HEK293T (cell line): Measurements from ENCODE around the gene MT3.
"Not testable (repeated sequence)": the region's sequence is repeated elsewhere in the genome, so short reads cannot be mapped to it uniquely, and the experiment has no call there.

Source experiments
- CTCF ChIA-PET: fragments of 350-600 bp; formaldehyde crosslinking; extraction: SDS; loops from one replicate; lab custom pipeline; 2021; ENCODE audit warnings: antibody characterized with exemption, inconsistent platforms; lab: Yijun Ruan, JAX
- POLR2A ChIA-PET: fragments of 350-600 bp; formaldehyde crosslinking; extraction: SDS; loops from one replicate; lab custom pipeline; 2020; ENCODE audit warnings: antibody characterized with exemption, inconsistent platforms; lab: Yijun Ruan, JAX
- DNase-seq: peaks from one replicate; pipeline ENCODE4 v3.0.0; 2012; ENCODE audit warnings: mixed read lengths; ENCODE audit errors: extremely low spot score
- ARNT ChIP-seq: fragments of 450-650 bp; IDR thresholded peaks from 2 replicates; pipeline ENCODE4 v1.6.1; 2017; ENCODE audit warnings: mild to moderate bottlenecking
- BHLHE40 ChIP-seq: fragments of 450-650 bp; IDR thresholded peaks from 2 replicates; pipeline ENCODE4 v1.6.1; 2016; ENCODE audit warnings: mild to moderate bottlenecking, moderate library complexity, borderline replicate concordance
- CTBP1 ChIP-seq: fragments of 450-650 bp; IDR thresholded peaks from 2 replicates; pipeline ENCODE4 v1.6.1; 2016; ENCODE audit warnings: borderline replicate concordance
- FOXA1 ChIP-seq: fragments of 450-650 bp; IDR thresholded peaks from 2 replicates; pipeline ENCODE4 v1.6.1; 2016; ENCODE audit warnings: mild to moderate bottlenecking
- FOXK2 ChIP-seq: fragments of 450-650 bp; IDR thresholded peaks from 2 replicates; pipeline ENCODE4 v1.6.1; 2016; ENCODE audit warnings: mild to moderate bottlenecking
- FOXM1 ChIP-seq: fragments of 450-650 bp; IDR thresholded peaks from 2 replicates; pipeline ENCODE4 v1.6.1; 2017; ENCODE audit warnings: mild to moderate bottlenecking, borderline replicate concordance
- HDGF ChIP-seq: fragments of 450-650 bp; IDR thresholded peaks from 2 replicates; pipeline ENCODE4 v1.6.1; 2017; ENCODE audit warnings: antibody characterized with exemption, borderline replicate concordance
- L3MBTL2 ChIP-seq: fragments of 450-650 bp; conservative IDR thresholded peaks from 2 replicates; pipeline ENCODE4 v1.6.1; 2016; ENCODE audit warnings: mild to moderate bottlenecking
- LEF1 ChIP-seq: fragments of 450-650 bp; IDR thresholded peaks from 2 replicates; pipeline ENCODE4 v1.6.1; 2017; ENCODE audit warnings: mild to moderate bottlenecking, borderline replicate concordance
- NFRKB ChIP-seq: fragments of 450-650 bp; IDR thresholded peaks from 2 replicates; pipeline ENCODE4 v1.6.1; 2016; ENCODE audit warnings: mild to moderate bottlenecking, moderate library complexity
- SP1 ChIP-seq: fragments of 450-650 bp; IDR thresholded peaks from 2 replicates; pipeline ENCODE4 v1.6.1; 2017
- TARDBP ChIP-seq: fragments of 450-650 bp; IDR thresholded peaks from 2 replicates; pipeline ENCODE4 v1.6.1; 2016
- ZNF384 ChIP-seq: fragments of 450-650 bp; IDR thresholded peaks from 2 replicates; pipeline ENCODE4 v1.6.1; 2016
- TF ChIP-seq, protein P1 (sequence below): fragments of 450-650 bp; IDR thresholded peaks from 2 replicates; pipeline ENCODE4 v1.6.1; 2016

Gene MT3

DNA sequence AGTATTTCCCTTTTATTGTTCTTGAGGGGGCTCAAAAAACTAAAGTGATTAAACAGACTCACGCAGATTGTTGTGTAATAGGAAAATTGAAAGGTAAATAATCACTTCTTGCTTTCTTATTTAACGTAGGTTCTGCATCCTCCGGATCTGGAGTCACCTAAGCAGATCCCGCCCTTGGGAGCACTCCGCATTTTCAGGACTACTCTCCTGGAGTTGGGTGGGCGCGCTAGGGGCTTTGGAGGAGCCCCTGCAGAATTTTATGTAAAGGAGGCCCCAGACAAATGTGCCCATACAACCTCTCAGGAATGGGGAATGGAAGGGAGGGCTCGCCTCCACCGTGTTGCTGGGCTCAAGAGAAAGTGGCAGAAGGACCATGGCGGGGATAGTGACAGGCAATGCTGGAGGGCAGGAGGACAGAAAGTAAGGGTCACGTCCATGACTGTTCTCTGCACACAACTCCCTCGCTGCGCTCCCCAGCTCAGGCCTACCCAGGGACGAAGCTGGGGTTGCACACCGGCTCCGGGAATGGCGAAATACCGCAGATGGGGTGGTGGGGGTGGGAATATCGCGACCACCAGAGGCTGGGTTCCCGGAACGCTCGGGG lies 27.4 kb downstream of the MT3 start:
- POLR2A ChIA-PET, result no interaction called here
- CTCF ChIA-PET, result no interaction called here
- TF ChIP-seq LEF1 (no peak), CTBP1 (no peak), HDGF (no peak), L3MBTL2 (no peak), FOXK2 (no peak), ARNT (no peak)
- TF ChIP-seq, protein P1, sequence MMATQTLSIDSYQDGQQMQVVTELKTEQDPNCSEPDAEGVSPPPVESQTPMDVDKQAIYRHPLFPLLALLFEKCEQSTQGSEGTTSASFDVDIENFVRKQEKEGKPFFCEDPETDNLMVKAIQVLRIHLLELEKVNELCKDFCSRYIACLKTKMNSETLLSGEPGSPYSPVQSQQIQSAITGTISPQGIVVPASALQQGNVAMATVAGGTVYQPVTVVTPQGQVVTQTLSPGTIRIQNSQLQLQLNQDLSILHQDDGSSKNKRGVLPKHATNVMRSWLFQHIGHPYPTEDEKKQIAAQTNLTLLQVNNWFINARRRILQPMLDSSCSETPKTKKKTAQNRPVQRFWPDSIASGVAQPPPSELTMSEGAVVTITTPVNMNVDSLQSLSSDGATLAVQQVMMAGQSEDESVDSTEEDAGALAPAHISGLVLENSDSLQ, result no peak
- no peak for DNase-seq

DNA sequence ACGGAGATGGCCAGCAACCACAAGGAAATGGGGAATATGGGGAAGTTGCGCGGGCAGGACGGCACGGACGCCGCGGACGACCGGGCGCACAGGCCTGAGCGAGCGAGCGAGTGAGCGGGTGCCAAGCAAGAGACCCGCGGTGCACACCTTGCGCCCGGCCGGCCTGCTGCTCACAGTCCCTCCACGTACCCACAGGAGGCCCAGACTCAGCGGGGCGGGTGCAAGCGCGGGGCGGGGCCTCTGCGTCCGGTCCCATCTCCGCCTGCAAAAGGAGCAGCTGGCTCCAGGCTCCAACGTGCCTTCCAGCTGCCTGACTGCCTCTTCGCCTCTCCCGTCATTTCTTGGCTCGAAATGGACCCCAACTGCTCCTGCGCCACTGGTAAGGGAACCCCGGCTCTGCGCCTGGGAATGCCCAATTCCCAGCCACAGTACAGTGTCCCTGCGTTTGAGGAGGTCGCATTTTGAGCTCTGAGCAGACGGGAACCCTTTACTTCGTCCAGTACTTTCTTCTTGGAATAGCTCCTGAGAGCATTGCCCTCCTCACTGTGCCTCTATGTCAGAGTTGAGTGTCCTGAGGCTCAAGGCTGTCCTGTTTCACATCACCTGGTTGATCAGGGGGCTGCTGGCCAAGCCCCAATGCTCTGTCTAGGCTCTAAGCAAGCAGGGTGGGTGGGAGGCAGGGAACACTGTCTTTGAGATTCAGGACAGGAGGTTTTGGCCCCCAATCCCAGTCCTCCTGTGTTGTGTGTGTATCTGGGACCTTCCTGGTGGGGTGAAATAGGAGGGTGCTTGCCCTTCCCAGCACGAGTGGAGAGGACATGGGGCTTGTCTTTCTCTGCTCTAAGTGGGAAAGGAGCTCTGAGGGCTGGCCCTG lies 28.1 kb downstream of the MT3 start:
- DNase-seq, result no peak
- ChIA-PET CTCF (no interaction called here), POLR2A (interaction anchor here (2.2 kb wide), 1 partner anchor 9 kb away, joined by 8 read pairs; the partner anchor contains the start of gene MT2A)
- no peak for TF ChIP-seq CTBP1
- TF ChIP-seq, protein P1, result no peak
- TF ChIP-seq HDGF, result no peak
- no peak for TF ChIP-seq TARDBP
- TF ChIP-seq ARNT, result no peak
- no peak for TF ChIP-seq NFRKB
- TF ChIP-seq SP1, result no peak

DNA sequence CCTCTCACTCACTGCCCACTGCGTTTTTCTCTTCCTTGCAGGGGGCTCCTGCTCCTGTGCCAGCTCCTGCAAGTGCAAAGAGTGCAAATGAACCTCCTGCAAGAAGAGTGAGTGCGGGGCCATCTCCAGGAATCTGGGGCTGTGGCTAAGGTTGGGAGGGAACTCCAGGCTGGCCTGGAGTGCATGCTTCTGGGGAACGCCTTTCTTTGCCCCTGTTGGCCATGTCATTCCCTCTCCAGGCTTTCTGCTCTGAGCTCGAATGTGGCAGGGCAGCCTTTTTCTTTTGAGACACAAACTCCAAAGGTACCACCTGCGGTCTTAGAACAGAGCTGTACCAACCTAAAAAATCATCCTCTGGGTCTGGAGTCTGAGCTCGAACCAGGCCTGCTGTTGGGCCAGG lies 28.8 kb downstream of the MT3 start:
- TF ChIP-seq FOXA1 (no peak), TARDBP (no peak), ARNT (no peak), BHLHE40 (no peak), NFRKB (no peak), CTBP1 (no peak)
- no peak for DNase-seq
- ChIA-PET CTCF (no interaction called here), POLR2A (interaction anchor here (2.2 kb wide), 1 partner anchor 10 kb away, joined by 8 read pairs; the partner anchor contains the start of gene MT2A)

DNA sequence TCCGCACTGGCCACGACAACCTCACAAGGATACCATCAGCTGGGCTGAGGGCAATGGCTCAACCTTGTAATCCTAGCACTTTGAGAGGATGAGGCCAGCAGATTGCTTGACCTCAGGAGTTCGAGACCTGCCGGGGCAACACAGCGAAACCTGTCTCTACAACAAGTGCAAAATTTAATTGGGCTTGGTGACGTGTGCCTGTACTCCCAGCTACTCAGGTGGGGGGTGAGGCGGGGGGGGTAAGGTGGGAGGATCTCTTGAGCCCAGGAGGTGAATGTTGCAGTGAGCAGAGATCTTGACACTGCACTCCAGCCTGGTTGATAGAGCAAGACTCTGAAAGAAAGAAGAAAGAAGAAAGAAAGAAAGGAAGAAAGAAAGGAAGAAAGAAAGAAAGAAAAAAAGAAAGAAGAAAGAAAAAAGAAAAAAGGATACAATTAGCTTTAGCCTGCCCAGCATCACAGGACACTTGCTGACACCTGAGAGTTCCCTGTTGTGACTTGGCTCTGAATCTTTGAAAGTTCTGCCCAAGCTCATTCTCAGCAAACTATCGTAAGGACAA lies 31.1 kb downstream of the MT3 start:
- DNase-seq, result no peak
- TF ChIP-seq FOXM1, result no peak
- TF ChIP-seq BHLHE40, result no peak
- CTCF ChIA-PET, result no interaction called here
- POLR2A ChIA-PET, result no interaction called here

DNA sequence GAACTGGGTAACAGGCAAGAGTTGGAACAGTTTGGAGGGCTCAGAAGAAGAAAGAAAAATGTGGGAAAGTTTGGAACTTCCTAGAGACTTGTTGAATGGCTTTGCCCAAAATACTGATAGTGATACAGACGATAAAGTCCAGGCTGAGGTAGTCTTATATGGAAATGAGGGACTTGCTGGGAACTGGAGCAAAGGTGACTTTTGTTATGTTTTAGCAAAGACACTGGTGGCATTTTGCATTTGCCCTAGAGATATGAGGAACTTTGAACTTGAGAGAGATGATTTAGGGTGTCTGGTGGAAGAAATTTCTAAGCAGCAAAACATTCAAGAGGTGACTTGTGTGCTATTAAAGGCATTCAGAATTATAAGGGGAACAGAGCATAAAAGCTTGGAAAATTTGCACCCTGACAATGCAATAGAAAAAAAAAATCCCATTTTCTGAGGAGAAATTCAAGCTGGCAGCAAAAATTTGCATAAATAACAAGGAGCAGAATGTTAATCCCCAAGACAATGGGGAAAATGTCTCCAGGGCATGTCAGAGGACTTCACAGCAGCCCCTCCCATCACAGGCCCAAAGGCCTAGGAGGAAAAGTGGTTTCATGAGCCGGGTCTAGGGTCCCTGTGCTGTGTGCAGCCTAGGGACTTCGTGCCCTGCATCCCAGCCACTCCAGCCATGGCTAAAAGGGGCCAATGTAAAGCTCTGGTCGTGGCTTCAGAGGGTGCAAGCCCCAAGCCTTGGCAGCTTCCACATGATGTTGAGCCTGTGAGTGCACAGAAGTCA lies 32.5 kb downstream of the MT3 start:
- POLR2A ChIA-PET, CTCF ChIA-PET, DNase-seq: not testable (repeated sequence)

DNA sequence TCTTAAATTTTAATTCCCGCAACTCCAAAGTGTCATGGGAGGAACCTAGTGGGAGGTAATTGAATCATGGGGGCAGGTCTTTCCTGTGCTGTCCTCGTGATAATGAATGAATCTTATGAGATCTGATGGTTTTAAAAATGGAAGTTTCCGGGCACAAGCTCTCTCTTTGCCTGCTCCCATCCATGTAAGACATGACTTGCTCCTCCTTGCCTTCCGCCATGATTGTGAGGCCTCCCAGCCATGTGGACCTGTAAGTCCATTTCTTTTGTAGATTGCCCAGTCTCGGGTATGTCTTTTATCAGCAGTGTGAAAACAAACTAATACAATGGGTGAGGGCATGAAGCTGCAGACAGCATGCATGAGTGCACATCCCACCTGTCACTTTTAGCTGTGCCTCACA lies 33.9 kb downstream of the MT3 start:
- ChIA-PET CTCF (interaction anchor here (1.4 kb wide), 1 partner anchor 23 kb away, joined by 5 read pairs; no protein-coding TSS in a partner anchor), POLR2A (interaction anchor here (1.4 kb wide), 1 partner anchor 15 kb away, joined by 6 read pairs; the partner anchor contains the start of gene MT2A)
- not testable (repeated sequence) for DNase-seq

DNA sequence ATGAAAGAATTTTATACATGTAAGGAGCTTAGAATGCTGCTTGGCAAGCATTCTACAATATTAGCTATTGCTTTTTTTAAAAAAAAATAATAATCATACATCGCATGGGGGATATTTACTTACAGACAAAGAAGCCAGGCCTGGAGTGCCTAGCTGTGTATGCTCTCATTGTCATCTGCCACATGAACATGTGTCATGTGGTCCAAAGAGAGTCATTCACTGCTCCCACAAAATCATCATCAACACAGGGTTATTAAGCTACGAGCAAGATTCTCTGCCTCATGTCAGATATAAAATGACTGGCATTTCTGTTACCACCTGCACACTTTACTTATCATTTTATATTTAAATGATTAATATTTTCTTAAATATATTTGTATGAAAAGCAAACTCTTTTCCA lies 34.3 kb downstream of the MT3 start:
- no peak for TF ChIP-seq TARDBP
- TF ChIP-seq, protein P1, result no peak
- no peak for TF ChIP-seq SP1
- TF ChIP-seq BHLHE40, result no peak
- no peak for TF ChIP-seq L3MBTL2
- no peak for TF ChIP-seq FOXA1
- no peak for TF ChIP-seq NFRKB
- TF ChIP-seq ZNF384, result no peak
- ChIA-PET CTCF (interaction anchor here (1.4 kb wide), 1 partner anchor 23 kb away, joined by 5 read pairs; no protein-coding TSS in a partner anchor), POLR2A (interaction anchor here (1.4 kb wide), 1 partner anchor 15 kb away, joined by 6 read pairs; the partner anchor contains the start of gene MT2A)
- no peak for DNase-seq
